AG04450 (cell line): ENCODE data around the gene SLC25A47. TPM values are rescaled to one million over a fixed set of nuclear protein-coding genes. Genes with fewer than 3 reads are reported as not detected.

Source experiments
- CTCF ChIA-PET: fragments of 300-600, 350-600 bp; formaldehyde crosslinking; extraction: SDS; loops from one replicate; lab custom pipeline; 2022; ENCODE audit warnings: antibody characterized with exemption, inconsistent platforms; lab: Charles Lee
- POLR2A ChIA-PET: fragments of 350-600 bp; formaldehyde crosslinking; extraction: SDS; loops from one replicate; lab custom pipeline; 2021; ENCODE audit warnings: antibody characterized with exemption, inconsistent platforms; lab: Yijun Ruan, JAX
- DNase-seq: peaks from one replicate; pipeline ENCODE4 v3.0.0-alpha.2; 2011; ENCODE audit warnings: low read depth, low spot score
- H3K27ac ChIP-seq: one replicate; pipeline ENCODE4 v1.5.1; 2012; ENCODE audit warnings: low read depth, low read length, control low read depth
- H3K27me3 ChIP-seq: one replicate; pipeline ENCODE4 v1.6.0; 2012; ENCODE audit warnings: low read length; ENCODE audit not compliant: control insufficient read depth, insufficient read depth
- H3K4me3 ChIP-seq: 2 replicates; pipeline ENCODE4 v1.5.1; 2011; ENCODE audit warnings: mild to moderate bottlenecking, low read depth, low read length, control low read depth
- H3K9me3 ChIP-seq: 2 replicates; pipeline ENCODE4 v1.5.1; 2012; ENCODE audit warnings: low read length; ENCODE audit not compliant: control insufficient read depth, insufficient read depth
- CTCF ChIP-seq: IDR thresholded peaks from 2 replicates; pipeline ENCODE4 v1.5.1; 2011; ENCODE audit warnings: low read depth, low read length, control low read depth, inconsistent platforms
- polyA plus RNA-seq: library from polyadenylated mRNA; depleted of rRNA; stranded (reverse); fragments of >200 nt; gene quantifications from 2 replicates; pipeline ENCODE4 v1.2.3, GENCODE V29; 2011

The SLC25A47 gene
- polyA plus RNA-seq, 1 experiment: not detected

GRCh38 chr14:100328495-100329163, 5.5 kb downstream of the SLC25A47 start:
- Histone ChIP-seq H3K4me3 (no peak overlapping the region), H3K27ac (no peak overlapping the region), H3K9me3 (no peaks in the 10 kb centered on the region; the same call in 1 of the 2 replicates), H3K27me3 (peaks cover 2% of the 10 kb centered on the region)
- ChIA-PET CTCF (no interaction called here), POLR2A (interaction anchor here (0.7 kb wide), 1 partner anchor 21 kb away, joined by 3 read pairs; no protein-coding TSS in a partner anchor)
- DNase-seq: no peak
- no peak for TF ChIP-seq CTCF

GRCh38 chr14:100329233-100330006, 6.3 kb downstream of the SLC25A47 start:
- POLR2A ChIA-PET: no interaction called here
- Histone ChIP-seq H3K27me3 (peaks cover 2% of the 10 kb centered on the region), H3K9me3 (no peaks in the 10 kb centered on the region; the same call in 1 of the 2 replicates), H3K27ac (peak overlapping the region; percentile 2), H3K4me3 (no peak overlapping the region)
- no peak for TF ChIP-seq CTCF
- CTCF ChIA-PET: no interaction called here
- DNase-seq: no peak

DNA sequence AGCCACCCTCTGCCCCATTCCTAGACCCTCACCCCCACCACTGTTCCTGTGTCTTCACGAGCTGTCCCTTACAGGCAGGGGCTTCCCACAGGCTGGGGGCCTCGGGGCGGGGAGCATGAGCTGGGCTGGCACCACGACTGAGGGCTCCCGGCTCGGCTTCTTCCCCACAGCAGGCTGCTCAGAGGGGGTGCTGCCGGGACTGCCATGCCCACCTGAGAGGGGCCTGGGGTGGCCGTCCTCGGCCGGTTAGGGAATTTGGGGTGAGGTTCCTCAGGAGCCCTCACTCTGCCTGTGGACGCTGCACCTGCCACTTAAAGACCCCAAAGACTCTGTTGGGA, 6.8 kb downstream of the SLC25A47 start:
- POLR2A ChIA-PET: no interaction called here
- H3K27ac ChIP-seq: no peak overlapping the region
- CTCF ChIA-PET: no interaction called here
- peaks cover 2% of the 10 kb centered on the region for H3K27me3 ChIP-seq
- no peaks in the 10 kb centered on the region; the same call in 1 of the 2 replicates for H3K9me3 ChIP-seq
- TF ChIP-seq CTCF: no peak
- DNase-seq: no peak
- no peak overlapping the region for H3K4me3 ChIP-seq

- H3K27ac ChIP-seq: no peak overlapping the region
- no peaks in the 10 kb centered on the region; the same call in 1 of the 2 replicates for H3K9me3 ChIP-seq
- H3K27me3 ChIP-seq: peaks cover 2% of the 10 kb centered on the region
- no peak for DNase-seq
- ChIA-PET POLR2A (interaction anchor here (0.7 kb wide), 1 partner anchor 92 kb away, joined by 3 read pairs; no protein-coding TSS in a partner anchor), CTCF (no interaction called here)
- TF ChIP-seq CTCF: no peak
- H3K4me3 ChIP-seq: no peak overlapping the region
These were observed 7.3 kb downstream of the SLC25A47 start for GRCh38 chr14:100330388-100330931.
